Keratinocyte (primary cell): Measurements from ENCODE around the gene ELOVL5. TPM values are rescaled to one million over a fixed set of nuclear protein-coding genes. Genes with fewer than 3 reads are reported as not detected.
"Not testable (repeated sequence)": the region's sequence is repeated elsewhere in the genome, so short reads cannot be mapped to it uniquely, and the experiment has no call there.

Experiments
- DNase-seq: peaks from one replicate; pipeline ENCODE4 v3.0.0-alpha.2; 2011; ENCODE audit warnings: low read depth, missing footprints, low spot score
- FAIRE-seq: peaks from 2 replicates; lab custom pipeline; 2011; peaks lifted over from hg19 to GRCh38; lab: Jason Lieb, UNC
- H2AFZ ChIP-seq: 2 replicates; pipeline ENCODE4 v1.6.0; 2012; ENCODE audit warnings: low read length, control low read depth, inconsistent platforms; ENCODE audit not compliant: control insufficient read depth
- H3K27ac ChIP-seq: 2 replicates; pipeline ENCODE4 v1.5.1; 2011; ENCODE audit warnings: low read length; ENCODE audit not compliant: control insufficient read depth, insufficient read depth
- H3K27me3 ChIP-seq: 3 replicates; pipeline ENCODE4 v1.6.0; 2011; ENCODE audit warnings: low read length; ENCODE audit not compliant: control insufficient read depth, insufficient read depth; ENCODE audit errors: extremely low read depth
- H3K36me3 ChIP-seq, 2 experiments: 2 replicates in 1 of 2; 3 replicates in 1 of 2; pipeline ENCODE4 v1.5.1; 2011; ENCODE audit warnings: low read length in 2 of 2, mild to moderate bottlenecking in 1 of 2; ENCODE audit not compliant: control insufficient read depth in 2 of 2, insufficient read depth in 2 of 2; ENCODE audit errors: extremely low read depth in 1 of 2
- H3K4me1 ChIP-seq: 3 replicates; pipeline ENCODE4 v1.5.1; 2011; ENCODE audit warnings: low read length; ENCODE audit not compliant: control insufficient read depth, insufficient read depth; ENCODE audit errors: extremely low read depth
- H3K4me2 ChIP-seq: 3 replicates; pipeline ENCODE4 v1.6.0; 2011; ENCODE audit warnings: low read depth, low read length; ENCODE audit not compliant: control insufficient read depth, insufficient read depth; ENCODE audit errors: extremely low read depth
- H3K4me3 ChIP-seq, 3 experiments: fragments of 200-600 bp in 1 of 3; sonication (generic) in 1 of 3; 2 replicates in 2 of 3; 3 replicates in 1 of 3; pipeline ENCODE4 v1.5.1; 2011 to 2016; ENCODE audit warnings: low read length in 3 of 3, mild to moderate bottlenecking in 3 of 3, control low read depth in 2 of 3, inconsistent platforms in 1 of 3, low read depth in 1 of 3, mixed read lengths in 1 of 3, mixed run types in 1 of 3, moderate library complexity in 1 of 3; ENCODE audit not compliant: control insufficient read depth in 2 of 3, insufficient read depth in 2 of 3; ENCODE audit errors: extremely low read depth in 1 of 3
- H3K79me2 ChIP-seq: 2 replicates; pipeline ENCODE4 v1.6.0; 2012; ENCODE audit warnings: low read length; ENCODE audit not compliant: control insufficient read depth, insufficient read depth
- H3K9ac ChIP-seq: 3 replicates; pipeline ENCODE4 v1.6.0; 2011; ENCODE audit warnings: low read length; ENCODE audit not compliant: control insufficient read depth, insufficient read depth; ENCODE audit errors: extremely low read depth
- H3K9me1 ChIP-seq: 3 replicates; pipeline ENCODE4 v1.6.0; 2011; ENCODE audit warnings: low read length; ENCODE audit not compliant: control insufficient read depth, insufficient read depth; ENCODE audit errors: extremely low read depth
- H3K9me3 ChIP-seq: 2 replicates; pipeline ENCODE4 v1.5.1; 2012; ENCODE audit warnings: low read depth, low read length; ENCODE audit not compliant: control insufficient read depth
- H4K20me1 ChIP-seq: 3 replicates; pipeline ENCODE4 v1.6.0; 2011; ENCODE audit warnings: low read length; ENCODE audit not compliant: control insufficient read depth, insufficient read depth; ENCODE audit errors: extremely low read depth
- EZH2 ChIP-seq: IDR thresholded peaks from one replicate; pipeline ENCODE4 v1.6.1; 2012; ENCODE audit warnings: inconsistent platforms, mild to moderate bottlenecking, low read length, moderate library complexity
- dilution Hi-C: fragments of 300-500 bp; cut with MboI; formaldehyde crosslinking; loops from one replicate; pipeline ENCODE4 v1.7.0; 2020; ENCODE audit warnings: low sequenced_read_pairs; ENCODE audit not compliant: extremely low pct_ligation_motif_present
- polyA plus RNA-seq, 5 experiments: library from polyadenylated mRNA; depleted of rRNA in 3 of 5; stranded (reverse) in 3 of 5; stranded (forward) in 1 of 5; unstranded in 1 of 5; fragments of >200 nt; gene quantifications; 1 replicate in 1 of 5; 2 replicates in 3 of 5; 3 replicates in 1 of 5; pipeline versions ENCODE4 v1.2.1 to v1.2.3, GENCODE V29; 2011 to 2012; ENCODE audit warnings: missing spikeins in 2 of 5, low read depth in 1 of 5, low replicate concordance in 1 of 5
- TF ChIP-seq, protein P1 (sequence below), 3 experiments: IDR thresholded peaks in 1 of 3; conservative IDR thresholded peaks in 1 of 3; optimal IDR thresholded peaks in 1 of 3; 2 replicates in 2 of 3; 3 replicates in 1 of 3; pipeline versions ENCODE3 to v1.5.1; 2011; ENCODE audit warnings: low read length in 3 of 3, mild to moderate bottlenecking in 3 of 3, moderate library complexity in 2 of 3, control low read depth in 1 of 3, inconsistent platforms in 1 of 3; ENCODE audit not compliant: insufficient read depth in 2 of 3; ENCODE audit errors: extremely low read depth in 1 of 3

The ELOVL5 gene
- polyA plus RNA-seq, 1 donor (not counting 4 experiments of a cell fraction or from before 2014, with no cell fraction given), result 66.7 TPM

DNA sequence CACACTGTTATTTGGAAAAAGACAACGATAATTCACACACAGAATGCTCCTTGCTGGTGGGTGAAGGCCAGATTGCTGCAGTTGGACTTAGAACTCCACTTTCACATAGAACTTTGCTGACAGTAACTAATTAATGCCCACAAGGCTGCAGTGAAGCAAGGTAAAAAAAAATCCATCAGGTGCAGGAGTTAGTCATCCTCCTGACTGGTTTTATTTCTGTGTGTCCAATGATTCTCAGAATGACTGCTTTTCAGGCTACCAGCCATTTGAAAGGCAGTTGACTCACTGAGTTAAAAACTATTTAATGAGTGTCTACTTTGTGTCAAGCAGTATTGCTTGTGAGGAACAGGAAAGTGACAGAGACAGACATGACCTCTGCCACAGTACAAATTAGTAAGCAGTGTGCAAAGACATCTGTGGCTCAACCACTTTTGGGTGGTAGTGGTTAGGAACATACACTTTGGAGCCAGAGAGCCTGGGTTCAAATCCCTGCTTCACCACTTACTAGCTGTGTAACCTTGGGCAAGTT lies 41.9 kb downstream of the ELOVL5 start:
- dilution Hi-C loops, result no loop called here
- no peaks in the 10 kb centered on the region for H3K36me3 ChIP-seq
- no peak overlapping the region for H3K4me3 ChIP-seq
- no peak overlapping the region for H3K9ac ChIP-seq
- H4K20me1 ChIP-seq, result no peaks in the 10 kb centered on the region
- H3K27ac ChIP-seq, result peak overlapping the region; percentile 60
- H3K4me2 ChIP-seq, result peak overlapping the region; percentile 20
- FAIRE-seq (peak; percentile 79), DNase-seq (peak; percentile 38)
- H3K79me2 ChIP-seq, result peaks cover 45% of the 10 kb centered on the region
- H3K27me3 ChIP-seq, result no peaks in the 10 kb centered on the region
- peaks cover 32% of the 10 kb centered on the region for H3K4me1 ChIP-seq
- H3K9me1 ChIP-seq, result no peaks in the 10 kb centered on the region
- H2AFZ ChIP-seq, result no peak overlapping the region
- TF ChIP-seq, protein P1, sequence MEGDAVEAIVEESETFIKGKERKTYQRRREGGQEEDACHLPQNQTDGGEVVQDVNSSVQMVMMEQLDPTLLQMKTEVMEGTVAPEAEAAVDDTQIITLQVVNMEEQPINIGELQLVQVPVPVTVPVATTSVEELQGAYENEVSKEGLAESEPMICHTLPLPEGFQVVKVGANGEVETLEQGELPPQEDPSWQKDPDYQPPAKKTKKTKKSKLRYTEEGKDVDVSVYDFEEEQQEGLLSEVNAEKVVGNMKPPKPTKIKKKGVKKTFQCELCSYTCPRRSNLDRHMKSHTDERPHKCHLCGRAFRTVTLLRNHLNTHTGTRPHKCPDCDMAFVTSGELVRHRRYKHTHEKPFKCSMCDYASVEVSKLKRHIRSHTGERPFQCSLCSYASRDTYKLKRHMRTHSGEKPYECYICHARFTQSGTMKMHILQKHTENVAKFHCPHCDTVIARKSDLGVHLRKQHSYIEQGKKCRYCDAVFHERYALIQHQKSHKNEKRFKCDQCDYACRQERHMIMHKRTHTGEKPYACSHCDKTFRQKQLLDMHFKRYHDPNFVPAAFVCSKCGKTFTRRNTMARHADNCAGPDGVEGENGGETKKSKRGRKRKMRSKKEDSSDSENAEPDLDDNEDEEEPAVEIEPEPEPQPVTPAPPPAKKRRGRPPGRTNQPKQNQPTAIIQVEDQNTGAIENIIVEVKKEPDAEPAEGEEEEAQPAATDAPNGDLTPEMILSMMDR (optimal IDR thresholded peaks at IDR 0.05 in 1 of 3, IDR thresholded peaks at IDR 0.05 in 1 of 3, conservative IDR thresholded peaks at IDR 0.05 in 1 of 3; ENCODE audit: extremely low read depth in 1 of 3, insufficient read depth in 2 of 3, low read length in 3 of 3), result no peak
- no peak for TF ChIP-seq EZH2
- H3K9me3 ChIP-seq, result no peaks in the 10 kb centered on the region

DNA sequence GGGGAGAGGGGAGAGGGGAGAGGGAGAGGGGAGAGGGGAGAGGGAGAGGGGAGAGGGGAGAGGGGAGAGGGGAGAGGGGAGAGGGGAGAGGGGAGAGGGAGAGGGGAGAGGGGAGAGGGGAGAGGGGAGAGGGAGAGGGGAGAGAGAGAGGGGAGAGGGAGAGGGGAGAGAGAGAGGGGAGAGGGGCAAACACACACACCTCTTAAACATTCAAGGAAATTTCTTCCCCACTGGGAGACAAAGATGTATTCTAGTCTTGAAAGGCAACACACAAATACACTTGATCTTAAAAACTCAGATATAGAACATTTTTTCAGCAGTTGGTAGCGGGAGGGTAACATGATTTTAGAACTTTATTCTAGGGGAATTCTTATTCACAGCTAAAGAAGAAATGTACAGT lies 42.5 kb downstream of the ELOVL5 start:
- DNase-seq, H3K36me3 ChIP-seq, H4K20me1 ChIP-seq, dilution Hi-C loops, H3K9me1 ChIP-seq, H3K9ac ChIP-seq, H3K4me2 ChIP-seq, FAIRE-seq, H3K4me3 ChIP-seq, H3K9me3 ChIP-seq, H2AFZ ChIP-seq, H3K27me3 ChIP-seq: not testable (repeated sequence)
- H3K4me1 ChIP-seq, result peaks cover 38% of the 10 kb centered on the region
- peak overlapping the region; percentile 60 for H3K27ac ChIP-seq
- peaks cover 41% of the 10 kb centered on the region for H3K79me2 ChIP-seq

DNA sequence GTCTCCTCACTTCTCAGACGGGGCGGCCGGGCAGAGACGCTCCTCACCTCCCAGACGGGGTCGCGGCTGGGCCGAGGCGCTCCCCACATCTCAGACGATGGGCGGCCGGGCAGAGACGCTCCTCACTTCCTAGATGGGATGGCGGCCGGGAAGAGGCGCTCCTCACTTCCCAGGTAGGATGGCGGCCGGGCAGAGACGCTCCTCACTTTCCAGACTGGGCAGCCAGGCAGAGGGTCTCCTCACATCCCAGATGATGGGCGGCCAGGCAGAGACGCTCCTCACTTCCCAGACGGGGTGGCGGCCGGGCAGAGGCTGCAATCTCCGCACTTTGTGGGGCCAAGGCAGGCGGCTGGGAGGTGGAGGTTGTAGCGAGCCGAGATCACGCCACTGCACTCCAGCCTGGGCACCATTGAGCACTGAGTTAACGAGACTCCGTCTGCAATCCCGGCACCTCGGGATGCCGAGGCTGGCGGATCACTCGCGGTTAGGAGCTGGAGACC lies 43.2 kb downstream of the ELOVL5 start:
- H3K4me2 ChIP-seq, H3K9me3 ChIP-seq, H3K4me3 ChIP-seq, H2AFZ ChIP-seq, H3K36me3 ChIP-seq, H3K9ac ChIP-seq, H3K9me1 ChIP-seq, DNase-seq, dilution Hi-C loops, H3K27ac ChIP-seq, FAIRE-seq, H4K20me1 ChIP-seq, H3K27me3 ChIP-seq: not testable (repeated sequence)
- Histone ChIP-seq H3K4me1 (peaks cover 45% of the 10 kb centered on the region), H3K79me2 (peaks cover 41% of the 10 kb centered on the region)

DNA sequence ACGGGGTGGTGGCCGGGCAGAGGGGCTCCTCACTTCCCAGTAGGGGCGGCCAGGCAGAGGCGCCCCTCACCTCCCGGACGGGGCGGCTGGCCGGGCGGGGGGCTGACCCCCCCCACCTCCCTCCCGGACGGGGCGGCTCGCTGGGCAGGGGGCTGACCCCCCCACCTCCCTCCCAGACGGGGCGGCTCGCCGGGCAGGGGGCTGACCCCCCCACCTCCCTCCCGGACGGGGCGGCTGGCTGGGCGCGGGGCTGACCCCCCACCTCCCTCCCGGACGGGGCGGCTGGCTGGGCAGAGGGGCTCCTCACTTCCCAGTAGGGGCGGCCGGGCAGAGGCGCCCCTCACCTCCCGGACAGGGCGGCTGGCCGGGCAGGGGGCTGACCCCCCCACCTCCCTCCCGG lies 43.8 kb downstream of the ELOVL5 start:
- H3K9me3 ChIP-seq, H3K36me3 ChIP-seq, dilution Hi-C loops, H3K4me3 ChIP-seq, H3K9ac ChIP-seq, H3K27me3 ChIP-seq, FAIRE-seq, H2AFZ ChIP-seq, H4K20me1 ChIP-seq, H3K4me2 ChIP-seq, H3K27ac ChIP-seq, H3K9me1 ChIP-seq, DNase-seq: not testable (repeated sequence)
- Histone ChIP-seq H3K4me1 (peaks cover 45% of the 10 kb centered on the region), H3K79me2 (peaks cover 41% of the 10 kb centered on the region)
